ENCODE data around the gene SNX22.

DNA sequence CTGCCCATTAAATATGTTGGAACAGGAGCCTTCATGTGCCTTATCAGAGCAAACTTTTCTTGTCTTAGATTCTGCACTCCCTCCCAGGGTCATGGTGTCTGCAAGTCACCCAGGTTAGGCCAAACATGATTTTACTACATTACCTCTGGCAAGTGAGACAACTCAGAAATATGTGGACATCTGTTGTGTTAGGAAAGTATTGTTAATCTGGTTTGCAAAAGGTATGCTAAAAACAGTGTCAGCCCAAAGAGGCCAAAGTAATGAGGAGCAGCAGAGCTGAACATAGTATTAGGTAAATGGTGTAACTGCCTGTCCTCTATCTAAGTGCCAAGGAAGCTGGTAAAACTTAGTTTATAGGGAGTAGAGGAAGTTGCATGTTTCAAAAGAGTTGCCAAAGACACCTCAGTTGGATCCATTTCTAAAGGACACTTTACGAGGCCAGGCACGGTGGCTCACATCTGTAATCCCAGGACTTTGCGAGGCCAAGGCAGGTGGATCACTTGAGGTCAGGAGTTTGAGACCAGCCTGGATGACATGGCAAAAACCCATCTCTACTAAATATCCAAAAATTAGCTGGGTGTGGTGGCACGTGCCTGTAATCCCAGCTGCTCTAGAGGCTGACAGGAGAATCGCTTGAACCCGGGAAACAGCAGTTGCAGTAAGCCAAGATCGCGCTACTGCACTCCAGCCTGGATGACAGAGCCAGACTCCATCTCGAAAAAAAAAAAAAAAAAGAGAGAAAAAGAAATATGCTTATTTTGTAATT is 33.8 kb downstream of the SNX22 start:
- TF ChIP-seq, protein P1, sequence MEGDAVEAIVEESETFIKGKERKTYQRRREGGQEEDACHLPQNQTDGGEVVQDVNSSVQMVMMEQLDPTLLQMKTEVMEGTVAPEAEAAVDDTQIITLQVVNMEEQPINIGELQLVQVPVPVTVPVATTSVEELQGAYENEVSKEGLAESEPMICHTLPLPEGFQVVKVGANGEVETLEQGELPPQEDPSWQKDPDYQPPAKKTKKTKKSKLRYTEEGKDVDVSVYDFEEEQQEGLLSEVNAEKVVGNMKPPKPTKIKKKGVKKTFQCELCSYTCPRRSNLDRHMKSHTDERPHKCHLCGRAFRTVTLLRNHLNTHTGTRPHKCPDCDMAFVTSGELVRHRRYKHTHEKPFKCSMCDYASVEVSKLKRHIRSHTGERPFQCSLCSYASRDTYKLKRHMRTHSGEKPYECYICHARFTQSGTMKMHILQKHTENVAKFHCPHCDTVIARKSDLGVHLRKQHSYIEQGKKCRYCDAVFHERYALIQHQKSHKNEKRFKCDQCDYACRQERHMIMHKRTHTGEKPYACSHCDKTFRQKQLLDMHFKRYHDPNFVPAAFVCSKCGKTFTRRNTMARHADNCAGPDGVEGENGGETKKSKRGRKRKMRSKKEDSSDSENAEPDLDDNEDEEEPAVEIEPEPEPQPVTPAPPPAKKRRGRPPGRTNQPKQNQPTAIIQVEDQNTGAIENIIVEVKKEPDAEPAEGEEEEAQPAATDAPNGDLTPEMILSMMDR (IDR thresholded peaks at IDR 0.05; ENCODE audit: low read length), result no peak
- TF ChIP-seq EZH2 (IDR thresholded peaks at IDR 0.05; ENCODE audit: borderline replicate concordance, low read length), result no peak
